CD4-positive, CD25-positive, alpha-beta regulatory T cell (primary cell): Measurements from ENCODE around the gene GLMP. TPM values are rescaled to one million over a fixed set of nuclear protein-coding genes. Genes with fewer than 3 reads are reported as not detected.

Experiments used
- ATAC-seq, 2 donors: fragments of 150-1000 bp; cut with Tn5 transposase; one replicate each; pipeline ENCODE4 v1.10.0; 2021; ENCODE audit warnings: low read depth in 2 of 2, moderate number of reproducible peaks in 2 of 2, moderate library complexity in 1 of 2
- DNase-seq, 3 donors: peaks; one replicate each; pipeline versions ENCODE4 v3.0.0 to v3.0.0-alpha.2; 2012 to 2022; ENCODE audit warnings: mixed read lengths in 1 of 3
- H3K27ac ChIP-seq: one replicate; pipeline ENCODE4 v1.7.0; 2013; ENCODE audit warnings: mild to moderate bottlenecking, low read length; ENCODE audit not compliant: insufficient read depth, poor library complexity, severe bottlenecking
- H3K27me3 ChIP-seq: one replicate; pipeline ENCODE4 v1.7.0; 2013; ENCODE audit warnings: low read length; ENCODE audit not compliant: control insufficient read depth, insufficient read depth
- H3K36me3 ChIP-seq: one replicate; pipeline ENCODE4 v1.7.0; 2013; ENCODE audit warnings: mild to moderate bottlenecking, low read length, moderate library complexity; ENCODE audit not compliant: control insufficient read depth, insufficient read depth
- H3K4me1 ChIP-seq: 2 replicates; pipeline ENCODE4 v1.7.0; 2013; ENCODE audit warnings: mild to moderate bottlenecking, low read length; ENCODE audit not compliant: insufficient read depth, control insufficient read depth, poor library complexity, severe bottlenecking
- H3K4me3 ChIP-seq: one replicate; pipeline ENCODE4 v1.7.0; 2013; ENCODE audit warnings: low read depth, mild to moderate bottlenecking, low read length, moderate library complexity
- H3K9me3 ChIP-seq, 2 experiments: 1 replicate in 1 of 2; 2 replicates in 1 of 2; pipeline ENCODE4 v1.7.0; 2013; ENCODE audit warnings: low read length in 2 of 2, mild to moderate bottlenecking in 1 of 2, moderate library complexity in 1 of 2; ENCODE audit not compliant: control insufficient read depth in 2 of 2
- H3K27ac Mint-ChIP-seq, 3 donors: one replicate each; pipeline ENCODE4 v1.8.0; 2020 to 2022; ENCODE audit warnings: mild to moderate bottlenecking in 3 of 3, mixed read lengths in 3 of 3, moderate library complexity in 2 of 3
- H3K27me3 Mint-ChIP-seq: one replicate; pipeline ENCODE4 v1.8.0; 2022; ENCODE audit warnings: mild to moderate bottlenecking, mixed read lengths
- H3K36me3 Mint-ChIP-seq: one replicate; pipeline ENCODE4 v1.8.0; 2020; ENCODE audit warnings: mixed read lengths
- H3K4me1 Mint-ChIP-seq, 4 donors: one replicate each; pipeline ENCODE4 v1.8.0; 2020 to 2022; ENCODE audit warnings: mixed read lengths in 4 of 4, mild to moderate bottlenecking in 1 of 4
- H3K4me3 Mint-ChIP-seq, 4 donors: one replicate each; pipeline ENCODE4 v1.8.0; 2020 to 2022; ENCODE audit warnings: mild to moderate bottlenecking in 4 of 4, mixed read lengths in 4 of 4, moderate library complexity in 3 of 4
- H3K9me3 Mint-ChIP-seq, 7 donors: one replicate each; pipeline ENCODE4 v1.8.0; 2020 to 2022; ENCODE audit warnings: mixed read lengths in 7 of 7, mild to moderate bottlenecking in 3 of 7, moderate library complexity in 2 of 7
- polyA plus RNA-seq, 4 donors: library from polyadenylated mRNA; unstranded; fragments of 300-500 nt; fragmentation: Illumina TruSeq; gene quantifications; one replicate each; pipeline ENCODE4 v1.2.3, GENCODE V29; 2021
- total RNA-seq: library from RNA; stranded (reverse); gene quantifications from one replicate; pipeline ENCODE4 v1.2.3, GENCODE V29; 2022

GLMP gene
- 29.9 TPM for total RNA-seq
- polyA plus RNA-seq: 10 to 100 TPM; 29.8 to 45.9 (median 36.7) TPM

GRCh38 chr1:156295391-156295947, at the start of gene GLMP:
Gene GLMP, minus strand, starts transcription at chr1:156295679. Its CDS starts 34 bp downstream, at chr1:156295645.
- peak within 1 kb of the TSS; percentile 90 to 97 (median 91) for H3K4me3 Mint-ChIP-seq
- peaks cover 3 to 35% (median 14%) of the 10 kb centered on the region in 4 donors for H3K4me1 Mint-ChIP-seq
- Histone ChIP-seq H3K4me3 (peak within 1 kb of the TSS; percentile 85), H3K27me3 (no peaks in the 10 kb centered on the region), H3K27ac (peak within 1 kb of the TSS; percentile 55), H3K9me3 (no peaks in the 10 kb centered on the region), H3K4me1 (peaks cover 19% of the 10 kb centered on the region), H3K36me3 (peaks cover 2% of the 10 kb centered on the region)
- ATAC-seq (peak; percentile 80 to 82), DNase-seq (peak; percentile 49 to 86 (median 69))
- H3K27ac Mint-ChIP-seq: peak within 1 kb of the TSS; percentile 74 to 93 (median 91)
- no peaks in the 10 kb centered on the region for H3K27me3 Mint-ChIP-seq
- peaks cover 0 to 1% (median 0%) of the 10 kb centered on the region in 7 donors for H3K9me3 Mint-ChIP-seq
- H3K36me3 Mint-ChIP-seq: peaks cover 9% of the 10 kb centered on the region

- no peaks in the 10 kb centered on the region for H3K36me3 ChIP-seq
- H3K27ac ChIP-seq: no peak overlapping the region
- ATAC-seq (no peak), DNase-seq (no peak)
- Mint-ChIP-seq H3K4me3 (no peak overlapping the region), H3K27ac (no peak overlapping the region), H3K27me3 (peaks cover 29% of the 10 kb centered on the region), H3K36me3 (no peaks in the 10 kb centered on the region), H3K4me1 (peaks cover 0 to under 1% (median 0%) of the 10 kb centered on the region in 4 donors), H3K9me3 (no peaks in the 10 kb centered on the region)
- no peak overlapping the region for H3K4me3 ChIP-seq
- no peaks in the 10 kb centered on the region for H3K9me3 ChIP-seq
- H3K27me3 ChIP-seq: peaks cover 13% of the 10 kb centered on the region
- no peaks in the 10 kb centered on the region for H3K4me1 ChIP-seq
Measured at GRCh38 chr1:156344409-156344808, 48.9 kb upstream of the GLMP start.

GRCh38 chr1:156342166-156342955, 46.9 kb upstream of the GLMP start:
- ATAC-seq (no peak), DNase-seq (no peak)
- H3K4me3 ChIP-seq: no peak overlapping the region
- peaks cover 5% of the 10 kb centered on the region for H3K4me1 ChIP-seq
- H3K9me3 ChIP-seq: no peaks in the 10 kb centered on the region
- H3K36me3 ChIP-seq: no peaks in the 10 kb centered on the region
- H3K27me3 ChIP-seq: peaks cover 9% of the 10 kb centered on the region
- H3K27me3 Mint-ChIP-seq: peaks cover 23% of the 10 kb centered on the region
- H3K36me3 Mint-ChIP-seq: no peaks in the 10 kb centered on the region
- H3K9me3 Mint-ChIP-seq: no peaks in the 10 kb centered on the region
- peak overlapping the region in 1 of 4 donors; percentile 66 for H3K4me3 Mint-ChIP-seq
- no peak overlapping the region for H3K27ac Mint-ChIP-seq
- no peak overlapping the region for H3K27ac ChIP-seq
- H3K4me1 Mint-ChIP-seq: peaks cover 0 to 18% (median 7%) of the 10 kb centered on the region in 4 donors

GRCh38 chr1:156338180-156338976, 42.9 kb upstream of the GLMP start, which contains the start of the genes CCT3 and TSACC:
Gene CCT3, minus strand, starts transcription at chr1:156338292. Its CDS starts 108 bp downstream, at chr1:156338184.
Gene TSACC, plus strand, starts transcription at chr1:156338526. Its CDS starts 1,232 bp downstream, at chr1:156339758.
- H3K36me3 Mint-ChIP-seq: peaks cover 15% of the 10 kb centered on the region
- peak; percentile 98 to 100 (median 100) for DNase-seq
- H3K4me1 Mint-ChIP-seq: peaks cover 14 to 47% (median 36%) of the 10 kb centered on the region in 4 donors

GRCh38 chr1:156337888-156338179, 42.4 kb upstream of the GLMP start:
- Mint-ChIP-seq H3K4me3 (peak overlapping the region; percentile 91 to 99 (median 98)), H3K27ac (peak overlapping the region; percentile 96 to 99 (median 98)), H3K4me1 (peaks cover 14 to 47% (median 37%) of the 10 kb centered on the region in 4 donors), H3K36me3 (peaks cover 17% of the 10 kb centered on the region), H3K27me3 (no peaks in the 10 kb centered on the region), H3K9me3 (no peaks in the 10 kb centered on the region)
- Histone ChIP-seq H3K27ac (peak overlapping the region; percentile 89), H3K27me3 (no peaks in the 10 kb centered on the region), H3K4me3 (peak overlapping the region; percentile 94), H3K9me3 (no peaks in the 10 kb centered on the region), H3K36me3 (peaks cover 27% of the 10 kb centered on the region), H3K4me1 (peaks cover 18% of the 10 kb centered on the region)
- DNase-seq: no peak
- ATAC-seq: no peak

More at GRCh38 chr1:156338180-156338976, 42.9 kb upstream of the GLMP start, which contains the start of the genes CCT3 and TSACC:
- peak within 1 kb of the TSS; percentile 89 for H3K27ac ChIP-seq
- peaks cover 21% of the 10 kb centered on the region for H3K36me3 ChIP-seq
- no peaks in the 10 kb centered on the region for H3K27me3 Mint-ChIP-seq
- peak within 1 kb of the TSS; percentile 94 for H3K4me3 ChIP-seq
- peaks cover 18% of the 10 kb centered on the region for H3K4me1 ChIP-seq
- H3K27me3 ChIP-seq: no peaks in the 10 kb centered on the region
- no peaks in the 10 kb centered on the region for H3K9me3 ChIP-seq
- no peaks in the 10 kb centered on the region for H3K9me3 Mint-ChIP-seq
- peak within 1 kb of the TSS; percentile 96 to 99 (median 98) for H3K27ac Mint-ChIP-seq
- peak within 1 kb of the TSS; percentile 91 to 99 (median 98) for H3K4me3 Mint-ChIP-seq
- peak; percentile 95 to 97 for ATAC-seq

GRCh38 chr1:156337052-156337887, 41.8 kb upstream of the GLMP start:
- ATAC-seq: no peak
- Mint-ChIP-seq H3K27me3 (no peaks in the 10 kb centered on the region), H3K4me3 (peak overlapping the region; percentile 91 to 99 (median 98))

More at GRCh38 chr1:156337052-156337887, 41.8 kb upstream of the GLMP start:
- Histone ChIP-seq H3K36me3 (peaks cover 32% of the 10 kb centered on the region), H3K27me3 (no peaks in the 10 kb centered on the region), H3K9me3 (no peaks in the 10 kb centered on the region), H3K4me1 (peaks cover 18% of the 10 kb centered on the region), H3K27ac (peak overlapping the region; percentile 89), H3K4me3 (peak overlapping the region; percentile 94)
- Mint-ChIP-seq H3K9me3 (no peaks in the 10 kb centered on the region), H3K4me1 (peaks cover 14 to 47% (median 37%) of the 10 kb centered on the region in 4 donors), H3K36me3 (peaks cover 17% of the 10 kb centered on the region), H3K27ac (peak overlapping the region; percentile 96 to 99 (median 98))
- no peak for DNase-seq
